CD4-positive, alpha-beta T cell treated with Interleukin-12 subunit alpha and Interleukin-12 subunit beta, for 1 hour (primary cell): ENCODE results near the gene VPS13D.
"Not testable (repeated sequence)": the region's sequence is repeated elsewhere in the genome, so short reads cannot be mapped to it uniquely, and the experiment has no call there.

ENCODE experiments used
- DNase-seq: peaks from one replicate; pipeline ENCODE4 v3.0.0-alpha.2; 2020

VPS13D gene

DNA sequence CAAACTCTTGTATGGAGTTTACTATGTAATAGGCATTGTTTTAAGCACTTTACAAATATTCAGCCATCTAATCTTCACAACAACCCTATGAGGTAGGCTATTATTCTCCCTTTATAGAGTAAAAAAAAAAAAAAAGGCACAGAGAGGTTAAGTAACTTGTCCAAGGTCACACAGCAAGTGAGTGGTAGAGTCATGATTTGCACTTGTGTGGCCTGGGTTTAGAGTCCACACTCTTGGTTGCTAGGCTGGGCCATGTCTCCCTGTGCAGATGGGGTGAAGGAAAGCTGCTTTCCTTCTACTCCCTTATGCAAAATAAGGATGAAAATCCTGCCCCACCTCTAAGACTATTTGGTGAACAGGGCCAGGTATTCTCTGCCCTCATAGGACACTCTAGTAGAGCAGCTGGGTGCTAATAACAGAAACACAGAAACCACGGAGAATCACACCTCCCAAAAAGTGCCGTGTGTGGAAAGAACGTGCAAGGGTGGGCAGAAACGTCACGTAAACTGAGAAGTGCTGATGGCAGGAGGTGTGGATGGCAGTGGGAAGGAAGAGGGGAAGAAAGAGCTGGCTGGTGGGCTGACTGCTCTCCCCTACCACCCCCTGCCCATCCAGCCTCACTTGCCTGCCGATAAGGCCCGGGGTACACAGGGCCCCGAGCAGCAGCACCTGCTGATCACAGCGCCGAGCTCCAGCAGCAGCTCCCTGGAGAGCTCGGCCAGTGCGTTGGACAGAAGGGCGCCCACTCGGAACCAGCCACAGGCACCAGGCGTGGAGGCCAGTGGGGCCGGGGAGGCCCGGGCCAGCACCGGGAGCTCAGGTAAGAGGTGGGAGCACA lies 28.3 kb upstream of the VPS13D start:
- peak; percentile 48 for DNase-seq

GRCh38 chr1:12202190-12202497 lies 27.7 kb upstream of the VPS13D start:
- DNase-seq = no peak

DNA sequence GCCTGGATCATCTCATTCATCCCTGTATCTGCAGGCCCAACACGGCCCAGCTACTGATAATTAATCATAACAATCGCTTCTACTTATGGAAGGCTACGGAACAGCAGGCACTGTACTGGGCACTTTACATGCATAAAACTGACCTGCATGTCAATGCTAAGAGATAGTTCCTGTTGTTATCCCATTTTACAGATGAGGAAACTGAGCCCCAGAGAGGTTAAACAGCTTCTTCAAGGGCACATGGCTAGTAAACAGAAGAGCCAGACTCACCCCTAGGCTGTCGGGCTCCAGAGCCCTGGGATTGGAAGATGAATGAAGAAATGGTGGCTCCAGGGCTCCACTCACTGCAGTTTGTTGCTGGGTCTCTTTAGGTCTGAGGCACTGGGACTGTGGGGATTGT lies 27.3 kb upstream of the VPS13D start:
- DNase-seq = no peak

- DNase-seq = no peak
These were observed 26.4 kb upstream of the VPS13D start for GRCh38 chr1:12203216-12204007.

GRCh38 chr1:12204140-12204539 lies 25.7 kb upstream of the VPS13D start:
- peak; percentile 38 for DNase-seq

DNA sequence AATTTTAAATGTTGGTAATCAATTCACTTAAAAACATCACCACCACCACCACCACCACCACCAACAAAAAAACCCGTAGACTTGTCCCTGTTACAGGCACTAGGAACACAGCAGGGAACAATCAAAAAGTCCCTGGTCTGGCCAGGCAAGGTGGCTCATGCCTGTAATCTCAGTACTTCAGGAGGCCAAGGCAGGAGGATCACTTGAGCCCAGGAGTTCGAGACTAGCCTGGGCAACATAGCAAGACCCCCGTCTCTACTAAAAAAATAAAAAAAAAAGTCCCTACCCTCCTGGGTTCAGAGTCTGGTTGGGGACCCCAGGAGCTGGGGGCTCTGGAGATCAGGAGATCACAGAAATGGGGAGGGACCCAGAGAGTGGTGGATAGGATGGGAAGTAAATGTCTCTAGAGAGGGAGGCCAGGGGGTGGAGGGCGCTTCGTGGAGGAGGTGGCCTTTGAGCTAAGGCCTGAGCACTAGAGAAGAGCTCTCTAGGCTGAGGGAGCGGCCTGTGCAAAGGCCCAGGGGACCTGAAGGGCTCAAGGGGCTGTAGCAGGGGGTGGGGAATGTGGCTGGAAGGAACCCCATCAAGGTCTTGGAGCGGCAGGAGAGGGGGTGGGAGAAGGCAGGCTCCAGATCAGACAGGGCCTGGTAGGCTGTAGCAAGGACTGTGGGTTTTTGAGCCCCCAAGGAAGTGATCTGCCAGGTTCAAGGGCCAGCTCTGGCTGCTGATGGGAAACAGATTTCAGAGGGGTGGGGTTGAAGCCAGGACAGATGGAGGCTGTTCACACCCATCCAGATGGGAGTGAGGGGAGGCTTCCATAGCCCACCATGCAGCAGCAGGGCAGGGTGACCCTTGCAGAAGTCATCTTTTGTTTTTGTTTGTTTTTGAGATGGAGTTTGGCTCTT lies 24.8 kb upstream of the VPS13D start:
- no peak for DNase-seq

- DNase-seq = no peak
These were observed 23.6 kb upstream of the VPS13D start for GRCh38 chr1:12206238-12206637.

DNA sequence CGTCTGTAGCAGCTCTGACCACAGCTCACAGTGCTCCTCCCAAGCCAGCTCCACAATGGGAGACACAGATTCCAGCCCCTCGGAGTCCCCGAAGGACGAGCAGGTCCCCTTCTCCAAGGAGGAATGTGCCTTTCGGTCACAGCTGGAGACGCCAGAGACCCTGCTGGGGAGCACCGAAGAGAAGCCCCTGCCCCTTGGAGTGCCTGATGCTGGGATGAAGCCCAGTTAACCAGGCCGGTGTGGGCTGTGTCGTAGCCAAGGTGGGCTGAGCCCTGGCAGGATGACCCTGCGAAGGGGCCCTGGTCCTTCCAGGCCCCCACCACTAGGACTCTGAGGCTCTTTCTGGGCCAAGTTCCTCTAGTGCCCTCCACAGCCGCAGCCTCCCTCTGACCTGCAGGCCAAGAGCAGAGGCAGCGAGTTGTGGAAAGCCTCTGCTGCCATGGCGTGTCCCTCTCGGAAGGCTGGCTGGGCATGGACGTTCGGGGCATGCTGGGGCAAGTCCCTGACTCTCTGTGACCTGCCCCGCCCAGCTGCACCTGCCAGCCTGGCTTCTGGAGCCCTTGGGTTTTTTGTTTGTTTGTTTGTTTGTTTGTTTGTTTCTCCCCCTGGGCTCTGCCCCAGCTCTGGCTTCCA lies 22.9 kb upstream of the VPS13D start:
- no peak for DNase-seq

GRCh38 chr1:12208271-12208670 lies 21.6 kb upstream of the VPS13D start:
- no peak for DNase-seq

GRCh38 chr1:12208764-12209494 lies 20.9 kb upstream of the VPS13D start:
- peak; percentile 83 for DNase-seq

GRCh38 chr1:12209495-12209832 lies 20.4 kb upstream of the VPS13D start:
- DNase-seq = no peak

DNA sequence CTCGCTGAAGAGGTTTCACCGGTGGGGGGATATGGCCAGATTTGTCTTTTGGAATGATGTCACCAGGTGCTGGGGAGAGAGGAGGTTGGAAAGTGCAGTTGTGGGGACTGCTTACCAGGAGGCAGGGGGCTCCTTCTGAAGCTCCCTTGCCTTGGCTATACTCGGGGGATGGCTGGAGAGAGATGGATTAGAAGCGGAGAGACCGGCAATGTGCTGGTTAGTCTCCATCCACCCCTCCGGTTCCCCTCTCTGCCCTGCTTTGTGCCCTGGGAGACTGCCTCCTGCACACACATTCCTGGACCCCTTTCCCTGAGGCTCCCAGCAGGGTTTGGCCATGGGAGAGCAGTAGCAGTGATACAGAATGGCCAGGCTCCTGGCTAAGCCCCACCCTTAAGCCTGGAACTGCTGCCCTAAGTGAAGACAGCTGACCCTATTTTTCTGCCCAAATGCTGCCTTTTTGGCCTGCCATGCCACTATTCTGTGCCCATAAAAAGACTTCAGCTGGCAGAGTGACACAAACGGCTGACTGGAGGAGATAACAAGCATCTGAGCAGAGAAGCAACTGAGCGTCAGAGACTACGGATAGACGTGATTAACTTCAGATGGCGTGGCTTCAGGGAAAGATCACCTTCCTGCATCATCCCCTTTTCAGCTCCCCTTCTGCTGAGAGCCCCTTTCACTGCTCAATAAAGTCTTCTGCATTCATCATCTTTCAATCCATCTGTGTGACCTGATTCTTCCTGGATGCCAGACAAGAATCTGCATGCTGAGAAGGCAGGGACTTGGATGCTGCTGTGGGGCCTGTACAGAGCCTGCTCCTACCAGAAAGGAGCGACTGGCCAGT lies 14.5 kb upstream of the VPS13D start:
- no peak for DNase-seq

DNA sequence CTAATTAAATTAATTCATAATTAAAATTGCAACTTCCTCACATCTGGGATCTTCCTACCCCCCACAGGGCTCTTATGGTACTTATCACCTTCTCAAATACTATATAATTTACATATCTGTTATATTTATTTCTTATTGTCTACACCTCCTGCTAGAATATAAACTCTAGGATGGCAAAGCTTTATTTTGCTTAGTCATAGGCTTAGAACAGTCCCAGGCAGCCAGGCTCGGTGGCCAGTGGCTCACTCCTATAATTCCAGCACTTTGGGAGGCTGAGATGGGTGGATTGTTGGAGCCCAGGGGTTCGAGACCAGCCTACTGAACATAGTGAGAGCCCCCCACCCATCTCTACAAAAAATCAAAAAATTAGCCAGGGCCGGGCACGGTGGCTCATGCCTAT lies 10.0 kb upstream of the VPS13D start:
- no peak for DNase-seq

- no peak for DNase-seq
These were observed 8.9 kb upstream of the VPS13D start for GRCh38 chr1:12220890-12221289.

DNA sequence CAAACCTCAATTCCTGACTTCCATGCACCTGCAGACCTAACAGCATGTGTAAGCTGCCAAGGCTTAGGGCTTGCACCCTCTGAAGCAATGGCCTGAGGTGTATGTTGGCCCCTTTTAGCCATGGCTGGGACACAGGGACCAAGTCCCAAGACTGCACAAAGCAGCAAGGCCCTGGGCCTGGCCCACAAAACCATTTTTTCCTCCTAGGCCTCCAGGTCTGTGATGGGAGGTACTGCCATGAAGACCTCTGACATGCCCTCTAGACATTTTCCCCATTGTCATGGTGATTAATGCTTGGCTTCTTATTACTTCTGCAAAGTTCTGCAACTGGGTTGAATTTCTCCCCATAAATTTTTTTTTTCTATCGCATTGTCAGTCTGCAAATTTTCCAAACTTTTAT lies 7.1 kb upstream of the VPS13D start:
- DNase-seq = not testable (repeated sequence)

DNA sequence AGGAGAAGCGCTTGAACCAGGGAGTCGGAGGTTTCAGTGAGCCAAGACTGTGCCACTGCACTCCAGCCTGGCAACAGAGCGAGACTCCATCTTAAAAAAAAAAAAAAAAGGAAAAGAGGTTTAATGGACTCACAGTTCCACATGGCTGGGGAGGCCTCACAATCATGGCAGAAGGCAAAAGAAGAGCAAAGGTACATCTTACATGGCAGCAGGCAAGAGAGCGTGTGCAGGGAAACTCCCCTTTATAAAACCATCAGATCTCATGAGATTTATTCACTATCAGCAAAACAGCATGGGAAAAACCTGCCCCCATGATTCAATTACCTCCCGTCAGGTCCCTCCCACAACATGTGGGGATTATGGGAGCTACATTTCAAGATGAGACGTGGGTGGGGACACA lies 5.7 kb upstream of the VPS13D start:
- not testable (repeated sequence) for DNase-seq

DNA sequence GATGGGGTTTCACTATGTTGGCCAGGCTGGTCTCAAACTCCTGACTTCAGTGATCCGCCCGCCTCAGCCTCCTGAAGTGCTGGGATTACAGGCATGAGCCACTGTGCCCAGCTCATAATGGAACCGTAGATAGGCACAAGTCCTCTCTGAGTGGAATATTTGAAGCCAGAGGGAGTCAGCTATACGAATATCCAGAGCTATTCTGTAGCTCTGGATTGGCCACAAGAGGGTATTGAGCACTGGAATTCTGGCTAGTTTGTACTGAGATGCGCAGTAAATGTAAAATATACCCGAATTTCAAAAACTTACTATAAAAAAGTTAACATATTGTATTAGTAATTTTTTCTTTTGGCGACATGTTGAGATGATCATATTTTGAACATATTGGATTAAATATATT lies 851 bp upstream of the VPS13D start:
- DNase-seq = no peak

- DNase-seq = no peak
These were observed 420 bp upstream of the VPS13D start for GRCh38 chr1:12229386-12229834.

GRCh38 chr1:12230549-12231275 lies 882 bp downstream of the VPS13D start:
- DNase-seq = no peak

- DNase-seq = no peak
These were observed 1.4 kb downstream of the VPS13D start for GRCh38 chr1:12231276-12231595.

GRCh38 chr1:12232221-12232620 lies 2.4 kb downstream of the VPS13D start:
- no peak for DNase-seq
